Stimulated activated naive CD8-positive, alpha-beta T cell treated with anti-CD3 and anti-CD28 coated beads, Interleukin-15, Interleukin-2, amounts not matched to agents 100 U/mL and 50 U/mL, for 24 hours (primary cell): Measurements from ENCODE around the gene NOL3.

ENCODE experiments used
- ATAC-seq: fragments of 150-1000 bp; cut with Tn5 transposase; one replicate; pipeline ENCODE4 v1.10.0; 2021
- DNase-seq: peaks from one replicate; pipeline ENCODE4 v3.0.0; 2021

The NOL3 gene

DNA sequence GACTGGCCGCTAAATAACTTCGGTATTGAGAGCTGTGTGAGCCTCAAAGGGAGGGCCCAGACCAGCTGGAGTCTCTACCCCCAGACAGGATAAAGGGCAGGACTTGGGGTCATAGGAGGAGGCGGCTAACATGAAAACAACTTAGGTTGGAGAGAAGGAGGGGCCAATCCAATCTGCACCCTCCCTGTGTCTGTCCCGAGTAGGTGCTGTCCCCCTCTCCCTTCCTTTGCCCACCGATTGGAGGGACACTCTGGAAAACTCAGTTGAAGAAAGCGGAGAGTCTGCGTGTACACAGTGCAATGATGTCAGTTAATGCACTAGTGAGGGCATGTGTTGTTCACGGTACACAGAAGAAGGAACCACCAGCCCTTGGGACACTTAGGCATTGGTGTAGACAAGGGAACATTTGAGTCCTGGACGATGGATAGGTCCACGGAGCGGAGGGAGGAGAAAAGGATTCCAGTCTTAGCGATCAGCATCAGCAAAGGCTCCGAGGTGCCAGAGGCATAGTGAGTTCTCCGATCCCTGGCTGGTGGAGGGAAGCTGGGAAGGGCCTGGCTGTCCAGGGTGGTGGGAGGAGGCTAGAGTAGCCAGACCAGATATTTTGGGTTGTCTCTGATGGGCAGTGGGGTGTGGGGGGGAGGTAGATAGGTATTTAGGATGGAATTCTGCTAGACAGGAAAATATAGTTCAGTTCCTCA lies 761 bp downstream of the NOL3 start:
- no peak for ATAC-seq
- DNase-seq, result no peak

GRCh38 chr16:67173323-67173722 lies 3.0 kb downstream of the NOL3 start:
- no peak for ATAC-seq

GRCh38 chr16:67173808-67174705 lies 3.7 kb downstream of the NOL3 start:
- ATAC-seq, result peak; percentile 63
- peak; percentile 73 for DNase-seq

More at GRCh38 chr16:67173323-67173722, 3.0 kb downstream of the NOL3 start:
- no peak for DNase-seq

GRCh38 chr16:67174706-67175231 lies 4.4 kb downstream of the NOL3 start:
- ATAC-seq (peak; percentile 4), DNase-seq (no peak)

GRCh38 chr16:67176662-67177061 lies 6.3 kb downstream of the NOL3 start:
- no peak for ATAC-seq
- DNase-seq, result no peak

DNA sequence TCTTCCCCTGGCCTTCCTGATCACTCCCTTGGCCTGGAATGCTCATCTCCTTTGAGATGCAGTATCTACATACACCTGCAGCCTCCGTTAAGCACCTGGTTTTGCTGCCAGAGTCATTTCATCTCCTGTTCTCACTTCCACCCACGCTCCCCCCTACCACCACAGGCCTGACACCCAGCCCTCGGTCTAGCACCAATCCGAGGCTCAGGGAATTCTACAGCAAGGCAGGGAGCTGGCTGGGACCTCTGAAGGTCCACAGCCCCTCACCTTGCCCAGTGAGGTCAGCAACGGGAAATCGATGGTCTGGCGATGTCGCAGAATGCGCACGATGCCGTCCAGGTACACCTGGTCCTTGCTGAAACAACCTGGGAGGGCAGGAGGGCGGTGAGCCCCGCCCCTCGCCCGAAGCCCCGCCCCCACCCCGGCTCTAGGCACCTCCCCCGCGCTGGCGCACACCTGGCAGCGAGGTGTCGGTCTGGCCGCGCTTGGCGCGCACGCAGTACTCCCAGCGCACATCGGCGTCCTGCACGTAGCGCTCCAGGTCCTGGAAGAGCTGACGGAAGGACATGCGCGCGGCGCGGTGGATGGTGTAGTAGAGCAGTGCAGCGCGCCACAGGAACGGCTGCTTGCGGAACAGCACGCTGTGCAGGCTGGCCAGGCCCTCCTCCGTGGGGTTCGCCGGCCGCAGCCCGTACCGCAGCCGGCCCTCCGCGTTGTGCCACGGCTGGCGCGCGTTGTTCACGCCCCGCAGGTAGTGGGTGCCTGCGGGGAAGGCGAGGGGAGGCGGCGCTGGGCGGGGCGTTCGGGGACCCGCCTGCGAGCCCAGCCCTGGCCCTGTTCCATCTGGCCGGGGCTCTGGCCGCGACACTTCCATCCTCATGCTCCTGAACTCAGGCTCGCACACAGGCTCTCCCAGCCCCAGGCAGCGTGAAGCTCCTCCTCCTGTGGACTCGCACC lies 7.7 kb downstream of the NOL3 start:
- DNase-seq (peak; percentile 53), ATAC-seq (peak; percentile 50)

DNA sequence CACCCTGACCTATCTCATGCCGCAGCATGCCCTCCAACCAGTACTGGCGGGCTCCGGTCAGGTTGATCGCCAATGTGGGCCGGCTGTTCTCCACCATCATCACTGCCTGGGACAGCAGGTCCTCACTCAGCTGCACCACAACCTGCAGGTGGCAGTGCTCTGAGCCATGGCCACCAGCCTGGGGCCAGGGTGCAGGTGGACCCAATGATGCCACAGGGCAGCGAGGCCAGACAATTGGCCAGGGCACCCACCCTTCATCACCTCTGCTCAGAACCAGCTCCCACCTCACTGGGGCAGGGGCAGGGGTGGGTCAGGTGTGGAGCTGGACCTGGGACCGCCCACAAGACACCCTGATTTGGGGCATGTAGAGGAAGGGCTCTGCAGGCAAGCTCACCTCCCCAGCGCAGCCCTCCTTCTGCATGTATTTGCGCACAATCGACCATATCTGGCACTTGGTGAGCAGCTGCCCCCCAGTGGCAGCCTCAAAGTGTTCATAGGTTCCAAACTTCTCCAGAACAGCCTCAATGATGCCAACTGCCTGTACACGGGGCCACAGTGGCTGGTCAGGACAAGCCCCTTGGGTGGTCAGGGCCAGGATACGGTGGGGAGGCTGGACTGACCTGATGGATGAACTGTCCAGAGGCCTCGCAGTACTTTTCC lies 9.2 kb downstream of the NOL3 start:
- ATAC-seq, result no peak
- DNase-seq, result no peak

DNA sequence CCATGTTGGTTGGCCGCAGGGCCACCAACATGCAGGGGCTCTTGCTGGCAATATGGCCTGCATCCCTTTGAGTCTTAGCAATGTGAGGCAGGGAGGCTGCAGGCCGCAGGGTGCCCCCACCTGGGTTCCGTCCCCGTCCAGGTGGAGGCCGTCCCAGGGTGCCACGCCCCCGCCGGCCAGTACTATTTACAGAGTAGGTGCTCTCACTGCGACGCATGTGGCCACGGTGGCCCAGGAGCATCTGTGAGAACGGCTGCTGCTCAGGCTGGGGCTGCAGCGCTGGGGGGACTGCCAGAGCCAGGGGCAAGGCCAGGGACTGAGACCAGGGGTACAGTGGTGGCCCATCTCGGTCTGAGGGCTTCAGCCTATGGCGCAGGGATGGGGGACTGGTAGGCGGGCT lies 9.8 kb downstream of the NOL3 start:
- ATAC-seq (no peak), DNase-seq (no peak)

DNA sequence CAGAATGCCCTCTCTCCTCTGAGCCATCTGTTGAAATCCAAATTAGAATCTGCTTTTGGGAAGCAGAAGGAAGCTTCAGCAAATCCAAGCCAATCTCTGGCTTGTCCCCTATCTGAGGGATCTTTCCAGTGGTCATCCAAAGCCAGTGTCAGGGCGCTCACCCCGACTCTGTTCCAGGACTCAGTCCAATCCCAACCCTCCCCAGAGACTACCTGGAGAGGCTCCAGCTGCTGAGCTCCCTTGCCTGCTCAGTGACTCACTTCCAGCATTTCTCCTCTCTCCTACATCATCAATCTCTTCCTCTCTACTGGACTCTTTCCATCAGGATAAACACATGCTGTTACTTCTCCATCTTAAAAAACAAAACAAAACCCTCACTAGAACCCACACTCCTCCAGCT lies 11.0 kb downstream of the NOL3 start:
- ATAC-seq (no peak), DNase-seq (no peak)

DNA sequence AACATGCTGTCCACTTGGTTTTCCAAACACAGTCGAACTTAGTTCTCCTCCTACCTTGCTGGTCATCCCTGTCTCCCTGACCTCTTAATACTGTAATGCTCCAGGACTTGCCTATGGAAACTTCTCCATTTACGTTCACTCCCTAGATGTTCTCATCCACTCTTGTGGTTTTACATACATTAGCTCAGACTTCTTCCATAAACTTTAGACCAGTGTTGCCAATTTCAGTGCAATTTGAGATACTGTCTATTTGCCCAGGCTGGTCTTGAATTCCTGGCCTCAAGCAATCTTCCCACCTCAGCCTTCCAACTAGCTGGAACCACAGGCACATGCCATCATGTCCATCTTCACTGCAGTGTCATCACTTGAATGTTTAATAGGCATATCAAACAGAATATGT lies 11.9 kb downstream of the NOL3 start:
- ATAC-seq (no peak), DNase-seq (no peak)

DNA sequence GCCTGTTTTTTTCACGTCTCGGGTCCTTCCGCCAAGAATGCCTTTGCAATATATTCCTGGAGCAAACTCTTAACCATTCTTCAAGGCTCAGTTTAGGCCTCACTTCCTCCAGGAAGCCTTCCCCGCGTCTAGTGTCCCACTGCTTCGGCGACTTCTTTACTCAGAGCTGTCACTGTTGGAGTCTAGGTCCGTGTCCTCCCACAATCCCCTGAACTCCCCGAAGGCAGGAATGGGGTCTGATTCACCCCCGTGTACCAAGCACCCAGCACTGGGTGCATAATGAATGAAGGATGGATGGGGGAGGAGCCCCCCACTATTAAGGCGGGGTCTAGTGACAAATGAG lies 12.9 kb downstream of the NOL3 start:
- no peak for ATAC-seq

DNA sequence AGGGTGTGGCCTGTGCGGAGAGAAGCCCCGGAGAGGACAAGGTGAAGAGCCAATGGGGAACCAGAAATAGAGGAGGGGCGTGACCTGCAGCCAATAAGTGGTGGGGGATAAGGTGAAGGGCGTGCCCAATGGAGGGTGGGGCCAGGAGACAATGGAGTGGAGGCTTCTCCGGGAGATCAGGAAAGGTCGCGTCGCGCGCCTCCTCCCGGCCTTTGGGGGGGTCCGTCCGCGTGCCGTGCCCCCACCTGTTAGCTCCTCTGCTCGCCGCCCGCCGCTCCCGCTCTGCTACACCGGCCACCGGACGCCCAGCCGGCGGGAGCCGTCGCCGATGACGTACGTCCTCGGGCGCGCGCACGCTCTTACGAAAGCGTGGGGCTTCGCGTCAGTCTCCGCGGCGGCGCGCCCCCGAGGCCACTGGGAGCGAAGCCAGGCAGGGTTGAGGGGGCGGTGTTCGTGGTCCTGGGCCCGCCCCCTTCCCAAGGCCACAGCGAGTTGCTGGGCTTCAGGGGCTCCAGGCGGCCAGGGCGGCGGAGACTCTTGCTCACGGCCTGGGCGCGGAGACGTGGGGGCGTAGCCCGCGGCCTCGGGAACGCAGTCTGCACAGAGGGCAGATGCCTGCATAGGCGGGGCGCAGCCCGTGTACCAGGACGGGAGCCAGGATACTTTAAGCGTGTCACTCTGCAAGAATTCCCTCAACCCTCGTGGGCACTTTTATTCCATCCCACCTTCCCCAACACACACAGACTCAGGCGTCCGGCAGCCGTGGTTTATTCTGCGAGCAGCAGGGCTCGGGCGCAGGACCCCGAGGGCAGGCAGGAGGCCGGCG lies 13.5 kb downstream of the NOL3 start, which contains the start of gene MATCAP1:
Gene MATCAP1, minus strand, starts transcription at position 337 of the 826 bp plus-strand sequence. CDS start 3,353 bp downstream, outside the sequence.
- ATAC-seq, result peak; percentile 96

More for the DNA sequence above, 12.9 kb downstream of the NOL3 start:
- no peak for DNase-seq

DNA sequence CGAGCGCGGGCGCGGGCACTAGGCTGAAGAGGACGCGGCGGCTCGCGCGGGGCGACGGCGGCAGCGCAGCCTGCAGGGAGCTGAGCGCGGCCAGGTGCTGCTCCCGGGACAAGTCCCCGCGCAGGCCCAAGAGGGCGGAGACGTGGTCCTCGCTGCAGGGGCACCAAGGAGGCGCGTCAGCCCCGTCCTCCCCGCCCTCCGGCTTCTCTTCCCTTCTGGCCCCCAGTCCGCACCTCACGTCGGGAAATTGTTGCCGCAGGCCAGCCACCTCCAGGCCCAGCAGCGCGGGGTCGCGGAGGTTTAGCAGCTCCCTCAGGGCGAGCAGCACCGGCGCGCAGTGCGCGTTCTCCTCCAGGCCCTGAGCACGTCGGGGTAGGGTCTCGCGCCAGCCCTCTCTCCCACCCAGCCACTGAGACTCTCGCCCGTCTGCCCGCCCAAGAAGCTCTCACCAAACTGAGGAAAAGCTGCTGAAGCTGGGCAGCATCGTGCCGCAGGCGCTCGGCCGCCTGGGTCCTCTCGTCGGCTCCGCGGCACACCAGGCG lies 14.2 kb downstream of the NOL3 start:
- no peak for ATAC-seq
- DNase-seq, result peak; percentile 39

More for the DNA sequence above, 13.5 kb downstream of the NOL3 start, which contains the start of gene MATCAP1:
- DNase-seq, result peak; percentile 93

DNA sequence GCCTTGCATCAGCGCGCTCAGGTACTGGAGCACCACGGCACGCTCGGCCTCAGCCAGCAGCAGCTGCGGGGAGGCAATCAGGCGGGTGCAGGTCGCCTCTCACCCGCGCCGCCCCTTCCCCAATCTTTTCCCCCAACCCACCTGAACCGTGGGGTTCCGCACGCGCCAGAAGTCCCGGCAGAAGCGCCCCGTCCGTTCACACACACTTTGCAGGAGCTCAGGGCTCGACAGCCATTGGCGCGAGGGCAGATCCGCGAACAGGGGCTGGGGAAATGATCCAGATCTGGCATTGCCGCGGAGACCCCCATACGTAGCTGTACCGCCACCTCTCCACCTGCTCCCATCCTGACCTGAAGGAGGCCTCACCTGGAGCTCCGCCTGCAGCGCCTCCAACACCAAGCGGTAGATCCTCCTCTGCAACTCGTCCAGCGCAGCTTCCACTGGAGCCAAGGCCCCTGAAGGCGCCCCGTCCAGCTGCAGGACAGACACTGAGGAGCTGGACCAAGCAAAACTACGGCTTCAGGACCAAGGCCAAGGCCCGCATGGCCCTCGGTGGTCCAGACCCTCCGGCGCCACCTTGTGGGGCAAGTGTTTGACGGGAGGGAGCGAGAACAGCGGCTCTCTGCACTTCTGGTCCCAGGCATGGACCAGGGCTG lies 14.8 kb downstream of the NOL3 start:
- peak; percentile 42 for ATAC-seq

GRCh38 chr16:67185651-67186134 lies 15.4 kb downstream of the NOL3 start:
- DNase-seq (no peak), ATAC-seq (no peak)

More for the DNA sequence above, 14.8 kb downstream of the NOL3 start:
- DNase-seq, result peak; percentile 93

DNA sequence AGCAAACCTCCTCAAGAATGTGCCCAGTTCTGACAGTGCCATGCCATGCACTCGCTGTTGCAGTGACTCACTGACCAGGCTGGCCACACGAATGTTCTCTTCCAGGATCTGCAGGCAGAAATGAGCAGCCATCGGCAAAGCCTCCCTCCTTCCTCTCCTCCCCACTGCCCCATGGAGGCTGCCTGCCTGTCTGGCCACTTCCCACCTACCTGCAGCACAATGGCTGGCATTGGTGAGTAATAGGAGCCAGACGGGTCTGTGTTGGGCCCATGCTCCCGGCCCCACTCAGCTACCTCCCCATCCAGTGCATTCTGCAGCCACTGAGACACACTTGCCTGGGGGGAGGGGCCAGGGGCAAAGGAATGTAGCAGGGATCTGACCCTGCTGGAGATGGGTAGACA lies 16.2 kb downstream of the NOL3 start:
- DNase-seq (no peak), ATAC-seq (no peak)

DNA sequence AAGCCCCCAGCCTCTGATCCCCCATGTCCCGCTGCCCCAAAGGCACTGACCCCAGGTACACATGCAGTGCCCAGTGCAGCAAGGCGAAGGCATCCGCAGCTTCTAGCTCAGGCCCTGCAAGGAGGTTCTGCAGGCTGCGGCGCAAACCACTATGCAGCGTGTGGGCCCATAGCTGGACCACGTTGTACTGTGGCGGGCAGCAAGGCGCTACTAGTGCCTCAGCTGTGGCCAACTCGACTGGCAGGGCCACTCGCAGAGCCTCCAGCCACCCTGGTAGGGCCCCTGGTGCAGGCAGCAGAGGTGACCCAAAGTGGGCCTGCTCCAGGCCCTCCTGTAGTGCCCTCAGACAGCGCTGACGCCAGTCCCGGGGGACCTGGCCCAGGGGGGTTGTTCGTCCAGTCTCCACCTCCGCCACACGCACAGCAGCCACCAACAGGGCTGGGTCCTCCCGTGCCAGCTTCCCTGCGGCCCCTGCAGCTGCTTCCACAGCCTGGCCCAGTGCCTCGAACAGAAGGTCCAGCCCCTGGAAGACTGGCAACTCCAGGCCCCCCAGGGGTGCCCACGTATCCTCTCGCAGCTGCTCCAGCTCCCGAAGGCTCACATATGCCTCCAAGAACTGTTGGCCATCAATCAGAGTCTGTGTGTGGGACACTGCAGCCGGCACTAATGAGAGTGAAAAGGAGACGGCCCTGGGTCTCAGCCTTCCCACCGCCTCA lies 17.0 kb downstream of the NOL3 start:
- no peak for ATAC-seq

DNA sequence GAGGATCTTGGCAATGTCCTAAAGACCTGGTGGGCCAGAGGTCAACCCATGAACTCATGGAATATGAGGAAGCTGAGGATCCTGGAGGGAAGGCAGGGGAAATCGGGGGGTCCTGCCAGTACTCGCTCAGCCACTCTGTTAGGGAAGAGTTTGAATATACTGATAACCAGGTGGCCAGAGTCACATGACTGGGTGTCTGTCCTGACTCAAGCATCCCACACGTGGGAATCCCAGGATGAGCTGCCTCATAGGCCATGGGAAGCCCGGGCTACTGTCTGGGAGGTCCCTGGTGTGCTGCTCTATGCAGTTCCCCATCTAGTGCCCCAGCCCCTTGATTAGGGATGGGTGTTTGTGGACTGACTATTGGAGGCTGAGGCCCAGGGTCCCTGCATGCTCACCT lies 18.0 kb downstream of the NOL3 start:
- no peak for ATAC-seq
- DNase-seq, result no peak

More for the DNA sequence above, 17.0 kb downstream of the NOL3 start:
- no peak for DNase-seq

GRCh38 chr16:67188798-67189197 lies 18.5 kb downstream of the NOL3 start:
- DNase-seq (no peak), ATAC-seq (no peak)
